SH-SY5Y (cell line): ENCODE results near the gene AFAP1L2.

ENCODE experiments used
- GATA2 ChIP-seq: IDR thresholded peaks from 2 replicates; pipeline ENCODE4 v1.6.1; 2011; ENCODE audit warnings: mild to moderate bottlenecking, low read depth, low read length
- GATA3 ChIP-seq: IDR thresholded peaks from 2 replicates; pipeline ENCODE4 v1.6.1; 2011; ENCODE audit warnings: low read depth, mild to moderate bottlenecking, low read length, moderate library complexity

- TF ChIP-seq GATA2 (no peak), GATA3 (no peak)
Observed at GRCh38 chr10:114320249-114321116, 83.8 kb downstream of the AFAP1L2 start.
